Lower lobe of right lung (tissue), 2 donors: ENCODE data around the gene TRMT2B. TPM values are rescaled to one million over a fixed set of nuclear protein-coding genes. Genes with fewer than 3 reads are reported as not detected.
"Not testable (repeated sequence)": the region's sequence is repeated elsewhere in the genome, so short reads cannot be mapped to it uniquely, and the experiment has no call there.

ENCODE experiments used
- ATAC-seq, 2 donors: fragments of 200-7000 bp; cut with Tn5 transposase; one replicate each; pipeline ENCODE4 v1.9.1; 2020 to 2022; ENCODE audit warnings: mild to moderate bottlenecking in 2 of 2, moderate library complexity in 2 of 2
- DNase-seq: peaks from one replicate; pipeline ENCODE4 v3.0.0-alpha.2; 2020
- H3K27ac ChIP-seq: fragments of 200-600 bp; one replicate; pipeline ENCODE4 v1.8.0; 2022
- H3K27me3 ChIP-seq: fragments of 200-600 bp; one replicate; pipeline ENCODE4 v1.8.0; 2022; ENCODE audit warnings: low read depth
- H3K36me3 ChIP-seq: fragments of 200-600 bp; one replicate; pipeline ENCODE4 v1.8.0; 2022; ENCODE audit warnings: mild to moderate bottlenecking
- H3K4me1 ChIP-seq: fragments of 200-600 bp; one replicate; pipeline ENCODE4 v1.8.0; 2022
- H3K4me3 ChIP-seq: fragments of 200-600 bp; one replicate; pipeline ENCODE4 v1.8.0; 2022; ENCODE audit warnings: mild to moderate bottlenecking
- H3K9me3 ChIP-seq: fragments of 200-600 bp; one replicate; pipeline ENCODE4 v1.8.0; 2022
- CTCF ChIP-seq: fragments of 200-600 bp; IDR thresholded peaks from one replicate; pipeline ENCODE4 v1.8.0; 2022; ENCODE audit warnings: antibody characterized with exemption, mild to moderate bottlenecking
- intact Hi-C: fragments of 100-400 bp; cut with DNase I; formaldehyde crosslinking; loops from one replicate; pipeline ENCODE4 v1.11.0; 2022
- total RNA-seq: library from RNA; stranded (reverse); fragmentation: NEBNext Ultra II Directional; extraction: Animal tissue kit (Norgen Biotek cat#: 25700); gene quantifications from one replicate; pipeline ENCODE4 v1.2.1, GENCODE V29; 2021
- donor health status: DM: no; HTN: yes; CAD: no; lungs with severe emphysema.

The TRMT2B gene
- total RNA-seq, 1 donor from 2014 or later: 19.4 TPM

- H3K27ac ChIP-seq: no peak overlapping the region
- no peaks in the 10 kb centered on the region for H3K9me3 ChIP-seq
- TF ChIP-seq CTCF: no peak
- no peak overlapping the region for H3K4me3 ChIP-seq
- ATAC-seq (no peak), DNase-seq (no peak)
- no peaks in the 10 kb centered on the region for H3K36me3 ChIP-seq
- intact Hi-C loops: no loop called here
- no peaks in the 10 kb centered on the region for H3K4me1 ChIP-seq
- no peaks in the 10 kb centered on the region for H3K27me3 ChIP-seq
These were observed 5.3 kb upstream of the TRMT2B start for GRCh38 chrX:101057093-101057714.

GRCh38 chrX:101056551-101056950 is 4.6 kb upstream of the TRMT2B start:
- H3K9me3 ChIP-seq, intact Hi-C loops, H3K4me3 ChIP-seq, H3K27me3 ChIP-seq, ATAC-seq, H3K4me1 ChIP-seq, DNase-seq, H3K27ac ChIP-seq, H3K36me3 ChIP-seq: not testable (repeated sequence)

GRCh38 chrX:101051153-101051548 is 760 bp downstream of the TRMT2B start:
- peak overlapping the region; percentile 90 for H3K27ac ChIP-seq
- ATAC-seq (no peak), DNase-seq (no peak)
- H3K4me1 ChIP-seq: peaks cover 6% of the 10 kb centered on the region
- H3K27me3 ChIP-seq: no peaks in the 10 kb centered on the region
- TF ChIP-seq CTCF: no peak
- no peaks in the 10 kb centered on the region for H3K9me3 ChIP-seq
- H3K36me3 ChIP-seq: no peaks in the 10 kb centered on the region
- intact Hi-C loops: no loop called here
- H3K4me3 ChIP-seq: peak overlapping the region; percentile 65

GRCh38 chrX:101040197-101040596 is 11.7 kb downstream of the TRMT2B start:
- H3K36me3 ChIP-seq: peaks cover 49% of the 10 kb centered on the region
- H3K4me3 ChIP-seq: no peak overlapping the region
- intact Hi-C loops: no loop called here
- ATAC-seq (no peak), DNase-seq (no peak)
- H3K9me3 ChIP-seq: no peaks in the 10 kb centered on the region
- H3K4me1 ChIP-seq: no peaks in the 10 kb centered on the region
- no peak overlapping the region for H3K27ac ChIP-seq
- TF ChIP-seq CTCF: no peak
- H3K27me3 ChIP-seq: no peaks in the 10 kb centered on the region

GRCh38 chrX:101037231-101037630 is 14.7 kb downstream of the TRMT2B start:
- ATAC-seq: no peak
- DNase-seq: no peak
- H3K27ac ChIP-seq: no peak overlapping the region
- no peaks in the 10 kb centered on the region for H3K27me3 ChIP-seq
- H3K9me3 ChIP-seq: no peaks in the 10 kb centered on the region
- H3K4me3 ChIP-seq: no peak overlapping the region
- H3K4me1 ChIP-seq: no peaks in the 10 kb centered on the region
- no peak for TF ChIP-seq CTCF
- intact Hi-C loops: no loop called here
- peaks cover 62% of the 10 kb centered on the region for H3K36me3 ChIP-seq

GRCh38 chrX:101029665-101030064 is 22.2 kb downstream of the TRMT2B start:
- DNase-seq (no peak), ATAC-seq (no peak)
- H3K4me1 ChIP-seq: no peaks in the 10 kb centered on the region
- H3K9me3 ChIP-seq: no peaks in the 10 kb centered on the region
- H3K36me3 ChIP-seq: peaks cover 37% of the 10 kb centered on the region
- no peak overlapping the region for H3K4me3 ChIP-seq
- intact Hi-C loops: no loop called here
- H3K27ac ChIP-seq: no peak overlapping the region
- TF ChIP-seq CTCF: no peak
- no peaks in the 10 kb centered on the region for H3K27me3 ChIP-seq
